OCI-LY7 (cell line): ENCODE data around the gene CFAP100. TPM values are rescaled to one million over a fixed set of nuclear protein-coding genes. Genes with fewer than 3 reads are reported as not detected.

Source experiments
- BruUV-seq: library from RNA; stranded (reverse); fragments of 400-500 nt; replicated peaks from 2 replicates; lab custom pipeline; 2021; lab: Mats Ljungman, UMichigan
- CTCF ChIA-PET: fragments of 300-600 bp; sonication (Branson Sonifier 250); formaldehyde crosslinking; loops from one replicate; lab custom pipeline; 2022; ENCODE audit warnings: antibody characterized with exemption; ENCODE audit not compliant: unreplicated experiment; lab: Charles Lee
- POLR2A ChIA-PET: fragments of 300-600 bp; sonication (Branson Sonifier 250); formaldehyde crosslinking; loops from one replicate; lab custom pipeline; 2022; ENCODE audit warnings: antibody characterized with exemption; lab: Charles Lee
- DNase-seq: peaks from one replicate; pipeline ENCODE4 v3.0.0-alpha.2; 2015; ENCODE audit warnings: low spot score
- H2AFZ ChIP-seq: fragments of 200-600 bp; sonication (generic), shearing (Covaris generic); 2 replicates; pipeline ENCODE4 v1.6.1; 2014; ENCODE audit warnings: mild to moderate bottlenecking, antibody characterized with exemption, low read length, moderate library complexity
- H3K27ac ChIP-seq: fragments of 200-600 bp; sonication (generic); 2 replicates; pipeline ENCODE4 v1.5.1; 2014; ENCODE audit warnings: mixed run types, low read depth, mild to moderate bottlenecking, moderate library complexity, low read length, inconsistent platforms; ENCODE audit not compliant: poor library complexity, severe bottlenecking
- H3K36me3 ChIP-seq: fragments of 200-600 bp; sonication (generic); 2 replicates; pipeline ENCODE4 v1.6.1; 2014; ENCODE audit warnings: mild to moderate bottlenecking, antibody characterized with exemption, low read length, moderate library complexity, mixed read lengths; ENCODE audit not compliant: insufficient read depth
- H3K4me1 ChIP-seq: fragments of 200-600 bp; sonication (generic); 2 replicates; pipeline ENCODE4 v1.5.1; 2014; ENCODE audit warnings: mild to moderate bottlenecking, low read length; ENCODE audit not compliant: insufficient read depth, poor library complexity, severe bottlenecking
- H3K4me2 ChIP-seq: fragments of 200-600 bp; sonication (generic); 2 replicates; pipeline ENCODE4 v1.6.1; 2014; ENCODE audit warnings: mild to moderate bottlenecking, low read length
- H3K4me3 ChIP-seq: fragments of 200-600 bp; sonication (generic); 2 replicates; pipeline ENCODE4 v1.5.1; 2014; ENCODE audit warnings: mild to moderate bottlenecking, low read depth, low read length; ENCODE audit not compliant: poor library complexity, severe bottlenecking
- H3K79me2 ChIP-seq: fragments of 200-600 bp; sonication (generic); 2 replicates; pipeline ENCODE4 v1.6.1; 2016; ENCODE audit warnings: low read depth, mild to moderate bottlenecking, low read length, moderate library complexity, mixed read lengths; ENCODE audit not compliant: insufficient read depth
- H3K9me2 ChIP-seq: fragments of 200-600 bp; sonication (generic); 2 replicates; pipeline ENCODE4 v1.6.1; 2016; ENCODE audit warnings: mild to moderate bottlenecking, low read length, mixed read lengths; ENCODE audit not compliant: insufficient read depth
- H3K9me3 ChIP-seq: fragments of 200-600 bp; sonication (generic); 2 replicates; pipeline ENCODE4 v1.6.1; 2014; ENCODE audit warnings: mild to moderate bottlenecking, mixed run types, low read length, mixed read lengths
- H4K20me1 ChIP-seq: fragments of 200-600 bp; sonication (generic); 2 replicates; pipeline ENCODE4 v1.6.1; 2014; ENCODE audit warnings: mild to moderate bottlenecking, antibody characterized with exemption, low read length, moderate library complexity, mixed read lengths; ENCODE audit not compliant: insufficient read depth
- CTCF ChIP-seq: fragments of 200-600 bp; sonication (generic); conservative IDR thresholded peaks from 2 replicates; pipeline ENCODE4 v1.5.1; 2014; ENCODE audit warnings: mild to moderate bottlenecking, antibody characterized with exemption, low read length, moderate library complexity, mixed read lengths
- EZH2phosphoT487 ChIP-seq: fragments of 200-600 bp; sonication (generic); IDR thresholded peaks from 2 replicates; pipeline ENCODE4 v1.6.1; 2018; ENCODE audit warnings: low read depth, borderline replicate concordance, mild to moderate bottlenecking, mixed run types, antibody characterized with exemption, low read length, moderate library complexity, mixed read lengths
- intact Hi-C: fragments of 100-400 bp; cut with micrococcal nuclease; formaldehyde crosslinking; loops from one replicate; pipeline ENCODE4 v1.10.0; 2022; ENCODE audit not compliant: unreplicated experiment
- total RNA-seq, 2 experiments: library from RNA; depleted of rRNA in 1 of 2; stranded (reverse); fragments of >200 nt in 1 of 2; shearing (Covaris generic) in 1 of 2; gene quantifications; 2 replicates each; pipeline ENCODE4 v1.2.3, GENCODE V29; 2014 to 2022

Gene CFAP100
- total RNA-seq, 2 experiments from 2014 or later: not detected

- Histone ChIP-seq H4K20me1 (no peaks in the 10 kb centered on the region), H3K36me3 (no peaks in the 10 kb centered on the region), H3K4me3 (no peak overlapping the region), H3K4me2 (no peak overlapping the region), H3K4me1 (peaks cover 44% of the 10 kb centered on the region), H3K9me2 (no peaks in the 10 kb centered on the region), H3K9me3 (no peaks in the 10 kb centered on the region), H3K27ac (peak overlapping the region; percentile 67), H2AFZ (no peak overlapping the region), H3K79me2 (no peaks in the 10 kb centered on the region)
- CTCF ChIA-PET: no interaction called here
- TF ChIP-seq CTCF: no peak
- TF ChIP-seq EZH2phosphoT487: no peak
- POLR2A ChIA-PET: interaction anchor here (1.0 kb wide), 1 partner anchor 10 kb away, joined by 3 read pairs; no protein-coding TSS in a partner anchor
- intact Hi-C loops: loop anchor here (10.0 kb wide), 1 partner anchor 759 kb away; the partner anchor contains the start of gene OSBPL11
- no TSS peak for BruUV-seq
- DNase-seq: no peak
These were observed 40.9 kb upstream of the CFAP100 start for GRCh38 chr3:126353694-126354321.

- Histone ChIP-seq H3K9me3 (no peaks in the 10 kb centered on the region), H3K4me1 (peaks cover 44% of the 10 kb centered on the region), H3K36me3 (no peaks in the 10 kb centered on the region), H2AFZ (no peak overlapping the region), H3K4me2 (peak overlapping the region; percentile 86), H3K9me2 (no peaks in the 10 kb centered on the region), H3K4me3 (no peak overlapping the region), H4K20me1 (no peaks in the 10 kb centered on the region), H3K27ac (peak overlapping the region; percentile 67), H3K79me2 (no peaks in the 10 kb centered on the region)
- BruUV-seq: no TSS peak
- TF ChIP-seq EZH2phosphoT487: no peak
- TF ChIP-seq CTCF: no peak
- no peak for DNase-seq
- ChIA-PET POLR2A (interaction anchor here (0.6 to 1.6 kb wide), 3 partner anchors 11 to 835 kb away, joined by 3 to 4 read pairs (median 3); partner anchors contain the start of gene SNX4), CTCF (no interaction called here)
- intact Hi-C loops: loop anchor here (1.0 to 10.0 kb wide), 5 partner anchors 66 to 760 kb away; partner anchors contain the start of genes OSBPL11 and ZXDC
These were observed 39.9 kb upstream of the CFAP100 start for GRCh38 chr3:126354776-126355175.

- DNase-seq: peak; percentile 85
- TSS peak; percentile 64 for BruUV-seq
- Histone ChIP-seq H3K9me2 (no peaks in the 10 kb centered on the region), H3K4me3 (peak overlapping the region; percentile 67), H4K20me1 (no peaks in the 10 kb centered on the region), H2AFZ (peak overlapping the region; percentile 71; the same call in 1 of the 2 replicates), H3K27ac (peak overlapping the region; percentile 67), H3K4me2 (peak overlapping the region; percentile 86), H3K9me3 (no peaks in the 10 kb centered on the region), H3K79me2 (no peaks in the 10 kb centered on the region), H3K36me3 (no peaks in the 10 kb centered on the region), H3K4me1 (peaks cover 44% of the 10 kb centered on the region)
- ChIA-PET CTCF (no interaction called here), POLR2A (interaction anchor here (0.6 to 1.6 kb wide), 2 partner anchors 10 to 98 kb away, joined by 3 read pairs; no protein-coding TSS in a partner anchor)
- TF ChIP-seq EZH2phosphoT487 (no peak), CTCF (no peak)
- intact Hi-C loops: loop anchor here (1.0 to 10.0 kb wide), 5 partner anchors 67 to 760 kb away; partner anchors contain the start of genes OSBPL11 and ZXDC
These were observed 39.5 kb upstream of the CFAP100 start for GRCh38 chr3:126355251-126355650.
